Neural crest cell (in vitro differentiated cells): ENCODE measurements around the gene OLFM1. TPM values are rescaled to one million over a fixed set of nuclear protein-coding genes. Genes with fewer than 3 reads are reported as not detected.

Experiments used
- DNase-seq: peaks from one replicate; pipeline ENCODE4 v3.0.0; 2021; ENCODE audit warnings: low read depth, mixed read lengths, low spot score
- H3K27ac Mint-ChIP-seq: one replicate; pipeline ENCODE4 v1.8.0; 2021; ENCODE audit warnings: mild to moderate bottlenecking, mixed read lengths; ENCODE audit not compliant: unreplicated experiment
- H3K27me3 Mint-ChIP-seq: 2 replicates; pipeline ENCODE4 v1.8.0; 2021; ENCODE audit warnings: low read depth, mild to moderate bottlenecking, mixed read lengths
- H3K36me3 Mint-ChIP-seq: 2 replicates; pipeline ENCODE4 v1.8.0; 2021; ENCODE audit warnings: low read depth, mild to moderate bottlenecking, mixed read lengths
- H3K4me1 Mint-ChIP-seq: 2 replicates; pipeline ENCODE4 v1.8.0; 2021; ENCODE audit warnings: mixed read lengths
- H3K4me3 Mint-ChIP-seq: one replicate; pipeline ENCODE4 v1.8.0; 2021; ENCODE audit warnings: mild to moderate bottlenecking, mixed read lengths
- H3K9me3 Mint-ChIP-seq: 2 replicates; pipeline ENCODE4 v1.8.0; 2021; ENCODE audit warnings: mixed read lengths
- total RNA-seq: library from RNA; stranded (reverse); gene quantifications from 2 replicates; pipeline ENCODE4 v1.2.1, GENCODE V29; 2021
- TF ChIP-seq, protein P1 (sequence below): fragments of 200-600 bp; sonication (generic); conservative IDR thresholded peaks from 2 replicates; pipeline ENCODE4 v1.5.0; 2021; ENCODE audit warnings: antibody characterized with exemption, mild to moderate bottlenecking

The OLFM1 gene
- total RNA-seq, 1 donor from 2014 or later = 27.2 TPM

DNA sequence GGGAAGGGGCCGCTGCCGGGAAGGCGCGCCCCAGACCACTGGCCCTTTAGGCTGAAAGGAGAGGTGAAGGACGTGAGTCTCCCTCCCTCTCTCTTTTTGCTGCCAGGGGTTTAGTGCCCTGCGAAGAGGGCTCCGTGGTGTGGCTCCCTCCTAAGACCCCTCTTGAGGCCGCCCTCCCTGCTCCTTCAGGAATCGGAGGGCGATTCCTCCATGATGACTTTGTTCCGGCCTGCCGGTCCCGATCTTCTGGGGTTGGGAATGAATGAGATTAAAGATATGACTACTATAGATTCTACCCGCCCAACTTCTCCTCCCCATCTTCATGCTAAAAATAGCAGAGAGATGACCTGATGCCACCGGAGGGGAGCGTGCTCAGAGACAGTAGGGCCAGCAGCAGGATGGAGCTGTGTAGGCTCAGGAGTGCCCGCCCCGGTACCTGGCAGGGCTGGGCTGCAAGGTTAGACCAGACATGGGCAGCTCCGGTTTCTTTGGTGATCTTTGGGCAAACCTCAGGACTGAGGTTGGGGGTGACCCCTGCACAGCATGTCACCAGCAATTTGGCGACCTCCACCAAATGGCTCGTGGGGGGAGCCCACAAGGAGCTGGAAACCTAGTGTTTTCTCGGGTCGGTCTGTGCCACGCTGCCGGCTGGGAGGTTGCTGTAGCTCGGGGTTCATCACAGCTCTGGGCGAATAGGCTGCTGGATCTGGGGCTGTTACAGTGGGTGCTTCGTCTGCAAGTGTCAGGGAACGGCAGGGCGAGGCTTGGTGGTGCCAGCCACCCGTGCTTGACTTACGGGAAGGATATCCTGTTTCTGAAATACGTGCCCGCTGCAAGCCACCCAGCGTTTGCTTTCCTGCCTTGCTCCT, 1.7 kb downstream of the OLFM1 start:
- Mint-ChIP-seq H3K4me1 (peaks cover 17% of the 10 kb centered on the region), H3K27ac (no peak overlapping the region), H3K36me3 (peaks cover 8% of the 10 kb centered on the region), H3K27me3 (peaks cover 65% of the 10 kb centered on the region), H3K4me3 (peak overlapping the region; percentile 65), H3K9me3 (peaks cover 4% of the 10 kb centered on the region)
- no peak for DNase-seq
- TF ChIP-seq, protein P1, sequence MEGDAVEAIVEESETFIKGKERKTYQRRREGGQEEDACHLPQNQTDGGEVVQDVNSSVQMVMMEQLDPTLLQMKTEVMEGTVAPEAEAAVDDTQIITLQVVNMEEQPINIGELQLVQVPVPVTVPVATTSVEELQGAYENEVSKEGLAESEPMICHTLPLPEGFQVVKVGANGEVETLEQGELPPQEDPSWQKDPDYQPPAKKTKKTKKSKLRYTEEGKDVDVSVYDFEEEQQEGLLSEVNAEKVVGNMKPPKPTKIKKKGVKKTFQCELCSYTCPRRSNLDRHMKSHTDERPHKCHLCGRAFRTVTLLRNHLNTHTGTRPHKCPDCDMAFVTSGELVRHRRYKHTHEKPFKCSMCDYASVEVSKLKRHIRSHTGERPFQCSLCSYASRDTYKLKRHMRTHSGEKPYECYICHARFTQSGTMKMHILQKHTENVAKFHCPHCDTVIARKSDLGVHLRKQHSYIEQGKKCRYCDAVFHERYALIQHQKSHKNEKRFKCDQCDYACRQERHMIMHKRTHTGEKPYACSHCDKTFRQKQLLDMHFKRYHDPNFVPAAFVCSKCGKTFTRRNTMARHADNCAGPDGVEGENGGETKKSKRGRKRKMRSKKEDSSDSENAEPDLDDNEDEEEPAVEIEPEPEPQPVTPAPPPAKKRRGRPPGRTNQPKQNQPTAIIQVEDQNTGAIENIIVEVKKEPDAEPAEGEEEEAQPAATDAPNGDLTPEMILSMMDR = no peak

DNA sequence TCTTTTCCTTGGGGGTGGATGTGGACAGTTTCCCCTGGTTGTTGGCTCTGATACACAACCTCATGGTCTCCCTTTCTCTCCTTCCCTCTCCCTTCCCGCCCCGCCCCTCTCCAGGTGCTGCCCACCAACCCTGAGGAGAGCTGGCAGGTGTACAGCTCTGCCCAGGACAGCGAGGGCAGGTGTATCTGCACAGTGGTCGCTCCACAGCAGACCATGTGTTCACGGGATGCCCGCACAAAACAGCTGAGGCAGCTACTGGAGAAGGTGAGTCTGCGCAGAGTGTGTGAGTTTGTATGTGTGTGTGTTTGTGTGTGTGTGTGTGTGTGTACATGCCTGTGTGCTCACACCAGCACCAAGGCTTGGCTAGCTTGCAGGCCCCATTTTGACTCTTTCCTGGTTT, 2.6 kb downstream of the OLFM1 start:
- no peak for DNase-seq
- TF ChIP-seq, protein P1 = no peak
- H3K4me3 Mint-ChIP-seq = no peak overlapping the region
- H3K4me1 Mint-ChIP-seq = peaks cover 17% of the 10 kb centered on the region
- H3K27me3 Mint-ChIP-seq = peaks cover 56% of the 10 kb centered on the region
- H3K36me3 Mint-ChIP-seq = peaks cover 8% of the 10 kb centered on the region
- peaks cover 4% of the 10 kb centered on the region for H3K9me3 Mint-ChIP-seq
- no peak overlapping the region for H3K27ac Mint-ChIP-seq

DNA sequence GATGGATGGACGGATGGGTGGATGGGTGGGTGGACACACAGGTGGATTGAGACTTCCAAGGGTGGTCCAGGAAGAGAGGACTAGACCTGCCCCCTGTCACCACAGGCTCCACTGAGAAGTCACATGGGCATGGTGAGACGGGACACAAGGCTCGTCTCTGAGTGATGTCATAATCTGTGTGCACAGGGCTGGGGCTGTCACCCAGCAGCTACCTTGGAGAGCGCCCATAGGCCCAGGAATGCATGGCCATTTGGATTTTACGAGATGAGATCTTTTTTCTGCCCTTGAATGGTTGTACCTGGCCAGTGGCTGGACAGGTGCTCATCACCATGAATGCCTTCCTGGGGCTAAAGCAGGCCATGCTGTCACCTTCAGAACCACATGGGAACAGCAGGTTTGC, 3.1 kb downstream of the OLFM1 start:
- TF ChIP-seq, protein P1 = no peak
- Mint-ChIP-seq H3K9me3 (peaks cover 4% of the 10 kb centered on the region), H3K27me3 (peaks cover 53% of the 10 kb centered on the region), H3K4me3 (peak overlapping the region; percentile 42), H3K4me1 (peaks cover 14% of the 10 kb centered on the region), H3K36me3 (peaks cover 8% of the 10 kb centered on the region), H3K27ac (no peak overlapping the region)
- DNase-seq = no peak

DNA sequence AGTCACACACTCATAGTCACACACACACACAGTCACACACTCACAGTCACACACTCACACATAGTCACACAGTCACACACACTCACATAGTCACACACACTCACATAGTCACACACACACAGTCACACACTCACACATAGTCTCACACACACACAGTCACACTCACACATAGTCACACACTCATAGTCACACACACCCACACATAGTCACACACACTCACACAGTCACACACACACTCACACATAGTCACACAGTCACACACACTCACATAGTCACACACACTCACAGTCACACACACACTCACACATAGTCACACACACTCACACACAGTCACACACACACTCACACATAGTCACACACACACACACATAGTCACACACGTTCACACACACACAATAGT, 4.1 kb downstream of the OLFM1 start:
- H3K9me3 Mint-ChIP-seq = peaks cover 4% of the 10 kb centered on the region

DNA sequence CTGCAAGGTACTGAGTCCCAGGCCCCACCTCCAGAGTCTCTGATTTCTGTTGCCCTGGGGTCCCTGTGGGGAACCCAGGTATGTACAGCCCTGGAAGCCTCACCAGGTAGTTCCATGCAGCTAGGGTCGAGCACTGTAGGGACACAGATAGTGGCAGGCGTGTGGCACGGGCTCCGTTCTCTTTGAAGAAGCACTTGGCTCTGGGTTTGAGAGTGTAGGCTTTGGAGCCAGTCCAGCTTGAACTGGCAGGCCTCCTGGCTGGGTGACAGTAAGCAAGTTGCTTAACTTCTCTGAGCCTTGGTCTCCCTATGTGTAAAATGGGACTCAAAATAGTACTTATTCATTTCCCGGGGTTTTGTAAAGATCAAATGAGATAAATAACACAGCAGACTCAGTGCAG, 5.6 kb downstream of the OLFM1 start:
- H3K4me1 Mint-ChIP-seq = peaks cover 6% of the 10 kb centered on the region
- peaks cover 4% of the 10 kb centered on the region for H3K9me3 Mint-ChIP-seq
- no peak for DNase-seq
- TF ChIP-seq, protein P1 = no peak
- peaks cover 8% of the 10 kb centered on the region for H3K36me3 Mint-ChIP-seq
- H3K4me3 Mint-ChIP-seq = no peak overlapping the region
- peaks cover 36% of the 10 kb centered on the region for H3K27me3 Mint-ChIP-seq
- H3K27ac Mint-ChIP-seq = no peak overlapping the region

More for the DNA sequence above, 4.1 kb downstream of the OLFM1 start:
- Mint-ChIP-seq H3K36me3 (peaks cover 8% of the 10 kb centered on the region), H3K4me3 (no peak overlapping the region), H3K4me1 (peaks cover 6% of the 10 kb centered on the region), H3K27me3 (peaks cover 43% of the 10 kb centered on the region), H3K27ac (no peak overlapping the region)
- TF ChIP-seq, protein P1 = no peak
- DNase-seq = no peak
